ENCODE results near the gene CHST11. TPM values are rescaled to one million over a fixed set of nuclear protein-coding genes. Genes with fewer than 3 reads are reported as not detected.

Gene CHST11
- total and polyA plus RNA-seq, 2 of the 4 experiments (the other 2 are of a cell fraction), result 1.4 to 2.7 TPM

DNA sequence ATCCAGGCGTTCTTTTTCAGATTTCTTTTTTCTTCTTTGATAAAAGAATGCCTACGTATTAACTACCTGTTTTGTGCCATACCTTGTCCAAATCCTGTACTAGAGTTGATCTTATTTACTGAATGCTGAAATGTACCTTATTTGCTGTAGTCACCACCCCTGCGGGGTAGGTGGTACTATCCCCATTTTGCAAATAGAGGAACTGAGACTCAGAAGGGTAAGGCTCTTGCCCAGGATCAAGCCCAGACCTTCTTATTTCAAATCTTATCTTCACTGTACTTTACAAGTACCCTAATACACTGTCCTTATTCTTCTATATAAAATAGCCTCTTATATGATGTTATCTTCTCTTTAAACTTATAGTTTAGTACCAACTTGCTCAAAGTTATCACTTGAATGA lies 294.8 kb downstream of the CHST11 start:
- H4K5ac ChIP-seq (ENCODE audit: low read depth, low read length), result no peak overlapping the region
- H4K20me1 ChIP-seq (ENCODE audit: insufficient read depth, low read length), result no peaks in the 10 kb centered on the region
- no TSS peak for BruUV-seq (replicated peaks)
- no peaks in the 10 kb centered on the region for H3K36me3 ChIP-seq (ENCODE audit: control insufficient read depth, insufficient read depth, low read length)
- no peaks in the 10 kb centered on the region for H3K79me1 ChIP-seq (ENCODE audit: low read depth in 1 of 2, low read length in 2 of 2)
- H3K27me3 ChIP-seq (ENCODE audit: control insufficient read depth, insufficient read depth, low read length), result peaks cover 1% of the 10 kb centered on the region; the same call in 1 of the 2 replicates
- H2AK9ac ChIP-seq (replicated peaks; ENCODE audit: low read depth, low read length, poor library complexity), result no peak overlapping the region
- no peak overlapping the region for H2BK15ac ChIP-seq (ENCODE audit: low read depth, low read length)
- no peak overlapping the region for H3K4me2 ChIP-seq (ENCODE audit: low read depth, low read length)
- no peak overlapping the region for H3K18ac ChIP-seq (ENCODE audit: low read depth, low read length)
- H4K91ac ChIP-seq (ENCODE audit: insufficient read depth, low read depth, low read length), result no peak overlapping the region
- H3K23ac ChIP-seq (ENCODE audit: low read depth, low read length), result no peak overlapping the region
- intact Hi-C loops (cut with micrococcal nuclease) (no loop called here), in situ Hi-C loops (cut with MboI; ENCODE audit: low sequenced_read_pairs) (no loop called here), dilution Hi-C loops (cut with HindIII; ENCODE audit: low sequenced_read_pairs, unreplicated experiment) (no loop called here)
- H2BK120ac ChIP-seq (ENCODE audit: low read depth, low read length), result no peak overlapping the region
- H2BK5ac ChIP-seq (ENCODE audit: low read depth, low read length, poor library complexity, severe bottlenecking), result no peak overlapping the region
- no CpG with 5 or more reads among the region's 3 CpGs for WGBS, 2 experiments (ENCODE audit: extremely low coverage in 2 of 2, insufficient read length in 1 of 2)
- H3K14ac ChIP-seq (replicated peaks; ENCODE audit: low read depth, low read length), result no peak overlapping the region
- H3K9ac ChIP-seq (ENCODE audit: low read depth, low read length), result no peak overlapping the region
- peaks cover 4% of the 10 kb centered on the region for H3K4me1 ChIP-seq (ENCODE audit: control insufficient read depth, insufficient read depth, low read length)
- DNase-seq, result no peak
- H2AFZ ChIP-seq (replicated peaks; ENCODE audit: low read length, poor library complexity), result no peak overlapping the region
- H3K9me3 ChIP-seq (ENCODE audit: control insufficient read depth, insufficient read depth, low read length), result no peaks in the 10 kb centered on the region
- CTCF ChIA-PET, result no interaction called here
- H4K8ac ChIP-seq (ENCODE audit: low read depth in 2 of 2, low read length in 2 of 2), result no peak overlapping the region
- POLR2A ChIA-PET (ENCODE audit: unreplicated experiment), result no interaction called here
- H3K27ac ChIP-seq (ENCODE audit: insufficient read depth, low read length), result no peak overlapping the region
- no peak overlapping the region for H3K56ac ChIP-seq (ENCODE audit: extremely low read depth, insufficient read depth, low read length)
- H3K4ac ChIP-seq (ENCODE audit: low read depth, low read length), result no peak overlapping the region
- no peak for ATAC-seq (ENCODE audit: low read depth)
- TF ChIP-seq FOS (IDR thresholded peaks at IDR 0.05; ENCODE audit: low read depth, low read length), result no peak
- no peak for TF ChIP-seq CTCF (conservative IDR thresholded peaks at IDR 0.05; ENCODE audit: low read depth, low read length)
- TF ChIP-seq, protein P1, sequence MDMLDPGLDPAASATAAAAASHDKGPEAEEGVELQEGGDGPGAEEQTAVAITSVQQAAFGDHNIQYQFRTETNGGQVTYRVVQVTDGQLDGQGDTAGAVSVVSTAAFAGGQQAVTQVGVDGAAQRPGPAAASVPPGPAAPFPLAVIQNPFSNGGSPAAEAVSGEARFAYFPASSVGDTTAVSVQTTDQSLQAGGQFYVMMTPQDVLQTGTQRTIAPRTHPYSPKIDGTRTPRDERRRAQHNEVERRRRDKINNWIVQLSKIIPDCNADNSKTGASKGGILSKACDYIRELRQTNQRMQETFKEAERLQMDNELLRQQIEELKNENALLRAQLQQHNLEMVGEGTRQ (IDR thresholded peaks at IDR 0.05; ENCODE audit: low read depth, low read length), result no peak
- TF ChIP-seq RCOR1 (IDR thresholded peaks at IDR 0.05; ENCODE audit: insufficient replicate concordance, low read length), result no peak
- TF ChIP-seq MXI1 (IDR thresholded peaks at IDR 0.05; ENCODE audit: borderline replicate concordance, low read depth, low read length), result no peak
- no peak for TF ChIP-seq ELK1 (IDR thresholded peaks at IDR 0.05; ENCODE audit: borderline replicate concordance, low read depth, low read length)
- no peak overlapping the region for H2BK20ac ChIP-seq (ENCODE audit: low read depth, low read length)
- H2AK5ac ChIP-seq (ENCODE audit: low read depth, low read length), result no peak overlapping the region
- H3K4me3 ChIP-seq (ENCODE audit: insufficient read depth, low read depth, low read length), result no peak overlapping the region
- H3K9me1 ChIP-seq (ENCODE audit: insufficient read depth, low read length), result peaks cover 4% of the 10 kb centered on the region
